Activated B cell treated with CpG ODN at 0.5 μM for 24 hours (primary cell): ENCODE data around the gene SEC14L5. TPM values are rescaled to one million over a fixed set of nuclear protein-coding genes. Genes with fewer than 3 reads are reported as not detected.

Experiments used
- ATAC-seq: fragments of 200-7000 bp; cut with Tn5 transposase; one replicate; pipeline ENCODE4 v1.10.0; 2021; ENCODE audit warnings: low read depth, mild to moderate bottlenecking, moderate library complexity
- CTCF ChIA-PET: fragments of 350-600 bp; sonication (Branson Sonifier 250); formaldehyde crosslinking; loops from one replicate; lab custom pipeline; 2021; ENCODE audit warnings: antibody characterized with exemption; lab: Charles Lee
- POLR2A ChIA-PET: fragments of 350-600 bp; sonication (Branson Sonifier 250); formaldehyde crosslinking; loops from one replicate; lab custom pipeline; 2021; ENCODE audit warnings: antibody characterized with exemption; lab: Charles Lee
- DNase-seq: peaks from one replicate; pipeline ENCODE4 v3.0.0; 2022
- H3K27ac Mint-ChIP-seq: one replicate; pipeline ENCODE4 v1.8.0; 2020; ENCODE audit warnings: mixed read lengths
- H3K27me3 Mint-ChIP-seq: one replicate; pipeline ENCODE4 v1.8.0; 2021; ENCODE audit warnings: mixed read lengths
- H3K36me3 Mint-ChIP-seq: one replicate; pipeline ENCODE4 v1.8.0; 2021; ENCODE audit warnings: low read depth, mixed read lengths
- H3K4me1 Mint-ChIP-seq: one replicate; pipeline ENCODE4 v1.8.0; 2021; ENCODE audit warnings: mixed read lengths
- H3K4me3 Mint-ChIP-seq: one replicate; pipeline ENCODE4 v1.8.0; 2020; ENCODE audit warnings: mild to moderate bottlenecking, mixed read lengths
- H3K9me3 Mint-ChIP-seq: one replicate; pipeline ENCODE4 v1.8.0; 2020; ENCODE audit warnings: mixed read lengths
- intact Hi-C: fragments of 100-400 bp; cut with micrococcal nuclease; formaldehyde crosslinking; loops from one replicate; pipeline ENCODE4 v1.15.1; 2024
- total RNA-seq: library from RNA; stranded (reverse); gene quantifications from 2 replicates; pipeline ENCODE4 v1.2.3, GENCODE V29; 2022
- TF ChIP-seq, protein P1 (sequence below): fragments of 200-600 bp; IDR thresholded peaks from one replicate; pipeline ENCODE4 v1.8.0; 2022; ENCODE audit warnings: antibody characterized with exemption, mild to moderate bottlenecking

The SEC14L5 gene
- total RNA-seq, 1 donor from 2014 or later: not detected

DNA sequence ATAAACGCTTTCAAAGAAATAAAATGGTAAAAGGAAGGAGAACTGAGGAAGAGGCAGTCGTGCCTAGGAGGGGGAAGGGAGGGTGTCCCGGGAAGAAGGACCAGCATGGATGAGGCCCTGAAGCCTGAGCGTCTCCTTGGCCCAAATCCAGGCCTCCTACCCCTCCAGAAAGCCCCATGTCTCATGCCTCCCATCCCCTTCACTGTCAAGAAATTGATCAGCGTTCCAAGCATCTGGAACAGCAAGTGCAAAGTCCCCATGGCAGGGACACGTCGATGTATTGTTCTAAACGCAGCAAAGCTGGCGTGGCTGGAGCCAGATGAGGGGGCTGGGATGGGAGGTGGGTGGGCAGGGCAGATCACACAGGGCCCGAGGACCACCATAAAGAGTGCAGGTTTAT lies 22.6 kb downstream of the SEC14L5 start:
- TF ChIP-seq, protein P1, sequence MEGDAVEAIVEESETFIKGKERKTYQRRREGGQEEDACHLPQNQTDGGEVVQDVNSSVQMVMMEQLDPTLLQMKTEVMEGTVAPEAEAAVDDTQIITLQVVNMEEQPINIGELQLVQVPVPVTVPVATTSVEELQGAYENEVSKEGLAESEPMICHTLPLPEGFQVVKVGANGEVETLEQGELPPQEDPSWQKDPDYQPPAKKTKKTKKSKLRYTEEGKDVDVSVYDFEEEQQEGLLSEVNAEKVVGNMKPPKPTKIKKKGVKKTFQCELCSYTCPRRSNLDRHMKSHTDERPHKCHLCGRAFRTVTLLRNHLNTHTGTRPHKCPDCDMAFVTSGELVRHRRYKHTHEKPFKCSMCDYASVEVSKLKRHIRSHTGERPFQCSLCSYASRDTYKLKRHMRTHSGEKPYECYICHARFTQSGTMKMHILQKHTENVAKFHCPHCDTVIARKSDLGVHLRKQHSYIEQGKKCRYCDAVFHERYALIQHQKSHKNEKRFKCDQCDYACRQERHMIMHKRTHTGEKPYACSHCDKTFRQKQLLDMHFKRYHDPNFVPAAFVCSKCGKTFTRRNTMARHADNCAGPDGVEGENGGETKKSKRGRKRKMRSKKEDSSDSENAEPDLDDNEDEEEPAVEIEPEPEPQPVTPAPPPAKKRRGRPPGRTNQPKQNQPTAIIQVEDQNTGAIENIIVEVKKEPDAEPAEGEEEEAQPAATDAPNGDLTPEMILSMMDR: no peak
- intact Hi-C loops: no loop called here
- Mint-ChIP-seq H3K9me3 (peaks cover 3% of the 10 kb centered on the region), H3K27ac (no peak overlapping the region), H3K36me3 (no peaks in the 10 kb centered on the region), H3K4me3 (no peak overlapping the region), H3K27me3 (peaks cover 21% of the 10 kb centered on the region), H3K4me1 (peaks cover 5% of the 10 kb centered on the region)
- ChIA-PET CTCF (no interaction called here), POLR2A (no interaction called here)
- ATAC-seq (no peak), DNase-seq (no peak)

GRCh38 chr16:4981473-4981872 lies 23.3 kb downstream of the SEC14L5 start:
- Mint-ChIP-seq H3K27ac (no peak overlapping the region), H3K27me3 (peaks cover 24% of the 10 kb centered on the region), H3K9me3 (peaks cover 5% of the 10 kb centered on the region), H3K4me3 (no peak overlapping the region), H3K4me1 (no peaks in the 10 kb centered on the region), H3K36me3 (no peaks in the 10 kb centered on the region)
- intact Hi-C loops: no loop called here
- ChIA-PET CTCF (no interaction called here), POLR2A (no interaction called here)
- no peak for ATAC-seq
- TF ChIP-seq, protein P1: no peak
- DNase-seq: no peak

GRCh38 chr16:4982056-4982867 lies 24.1 kb downstream of the SEC14L5 start:
- peaks cover 28% of the 10 kb centered on the region for H3K27me3 Mint-ChIP-seq
- no peak for ATAC-seq
- H3K4me1 Mint-ChIP-seq: no peaks in the 10 kb centered on the region
- no peak overlapping the region for H3K27ac Mint-ChIP-seq
- intact Hi-C loops: no loop called here
- POLR2A ChIA-PET: no interaction called here
- no peak for DNase-seq
- TF ChIP-seq, protein P1: no peak
- H3K9me3 Mint-ChIP-seq: peaks cover 6% of the 10 kb centered on the region
- no peaks in the 10 kb centered on the region for H3K36me3 Mint-ChIP-seq
- H3K4me3 Mint-ChIP-seq: no peak overlapping the region
- CTCF ChIA-PET: no interaction called here

GRCh38 chr16:4984174-4984990 lies 26.3 kb downstream of the SEC14L5 start:
- H3K27me3 Mint-ChIP-seq: peaks cover 38% of the 10 kb centered on the region
- TF ChIP-seq, protein P1: no peak
- ATAC-seq: no peak
- no peak for DNase-seq
- peaks cover 6% of the 10 kb centered on the region for H3K9me3 Mint-ChIP-seq
- intact Hi-C loops: no loop called here
- CTCF ChIA-PET: no interaction called here
- no peak overlapping the region for H3K4me3 Mint-ChIP-seq
- H3K4me1 Mint-ChIP-seq: peaks cover 8% of the 10 kb centered on the region
- H3K27ac Mint-ChIP-seq: no peak overlapping the region
- POLR2A ChIA-PET: no interaction called here
- no peaks in the 10 kb centered on the region for H3K36me3 Mint-ChIP-seq

GRCh38 chr16:4987250-4987579 lies 29.1 kb downstream of the SEC14L5 start:
- DNase-seq (no peak), ATAC-seq (no peak)
- TF ChIP-seq, protein P1: no peak
- peaks cover 39% of the 10 kb centered on the region for H3K27me3 Mint-ChIP-seq
- H3K4me3 Mint-ChIP-seq: no peak overlapping the region
- ChIA-PET POLR2A (no interaction called here), CTCF (no interaction called here)
- H3K36me3 Mint-ChIP-seq: no peaks in the 10 kb centered on the region
- H3K9me3 Mint-ChIP-seq: peaks cover 6% of the 10 kb centered on the region
- H3K27ac Mint-ChIP-seq: no peak overlapping the region
- intact Hi-C loops: no loop called here
- H3K4me1 Mint-ChIP-seq: peaks cover 8% of the 10 kb centered on the region
